NCI-H82 (cell line): Measurements from ENCODE around the gene GPR17.

Experiments used
- DNase-seq: peaks from one replicate; lab custom pipeline; 2025; lab: John Stamatoyannopoulos, UW

The GPR17 gene

DNA sequence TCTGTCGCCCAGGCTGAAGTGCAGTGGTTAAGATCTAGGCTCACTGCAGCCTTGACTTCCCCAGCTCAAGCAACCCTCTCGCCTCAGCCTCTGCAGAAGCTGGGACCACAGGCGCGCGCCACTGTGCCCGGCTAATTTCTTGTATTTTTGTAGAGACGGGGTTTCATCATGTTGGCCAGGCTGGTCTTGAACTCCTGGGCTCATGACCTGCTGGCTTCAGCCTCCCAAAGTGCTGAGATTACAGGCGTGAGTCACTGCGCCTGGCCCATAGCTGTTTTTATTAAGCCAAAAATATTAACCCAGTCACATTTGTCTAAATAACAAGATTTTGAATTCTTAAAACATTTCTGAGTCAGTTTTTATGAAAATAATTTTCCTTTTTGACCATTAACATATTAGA lies 49.0 kb downstream of the GPR17 start:
- DNase-seq, result no peak

DNA sequence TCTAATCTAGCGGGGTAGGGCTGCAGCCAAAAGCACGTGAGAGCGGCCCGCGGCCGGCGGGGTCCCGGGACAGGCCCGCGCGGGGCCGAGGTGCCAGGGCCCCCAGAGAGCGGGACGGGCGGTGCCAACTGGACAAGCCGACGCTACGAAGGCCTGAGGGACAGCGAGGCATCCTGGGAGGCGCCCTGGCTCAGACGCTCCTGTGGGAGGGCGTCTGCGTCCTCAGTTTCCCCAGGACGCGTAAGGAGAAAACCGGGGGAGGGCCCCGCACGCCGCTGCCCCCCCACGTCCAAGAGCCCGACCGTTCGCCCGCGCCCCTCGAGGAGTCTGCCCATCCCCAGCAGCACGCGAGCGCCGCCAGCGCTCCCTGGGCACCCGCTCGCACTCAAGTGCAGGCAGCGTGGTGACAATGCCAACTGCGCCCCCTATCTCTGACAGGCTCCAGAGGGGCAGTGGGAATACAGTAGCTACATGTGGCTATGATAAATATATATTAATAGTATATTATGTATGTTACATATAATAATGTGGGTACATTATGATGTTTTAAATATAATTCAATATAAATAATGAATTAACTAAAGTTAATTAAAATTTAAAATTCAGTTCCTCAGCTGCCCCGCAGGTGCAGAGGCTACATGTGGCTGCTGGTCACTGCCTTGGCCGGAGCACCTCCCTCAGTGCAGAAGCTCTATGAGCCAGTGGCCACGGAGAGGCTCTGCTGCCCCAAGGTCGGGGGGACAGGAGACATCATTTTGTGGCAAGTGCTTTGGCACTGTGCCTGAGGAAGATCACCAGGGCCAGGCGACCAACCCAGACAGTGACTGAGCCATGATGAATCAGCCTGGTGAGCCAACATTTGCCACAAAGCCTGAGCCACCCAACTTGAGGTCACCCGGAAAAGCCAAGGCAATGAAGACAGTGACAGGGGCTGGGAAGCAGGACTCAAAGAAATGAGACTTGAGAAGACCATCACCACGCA lies 49.8 kb downstream of the GPR17 start:
- DNase-seq, result peak; percentile 88

DNA sequence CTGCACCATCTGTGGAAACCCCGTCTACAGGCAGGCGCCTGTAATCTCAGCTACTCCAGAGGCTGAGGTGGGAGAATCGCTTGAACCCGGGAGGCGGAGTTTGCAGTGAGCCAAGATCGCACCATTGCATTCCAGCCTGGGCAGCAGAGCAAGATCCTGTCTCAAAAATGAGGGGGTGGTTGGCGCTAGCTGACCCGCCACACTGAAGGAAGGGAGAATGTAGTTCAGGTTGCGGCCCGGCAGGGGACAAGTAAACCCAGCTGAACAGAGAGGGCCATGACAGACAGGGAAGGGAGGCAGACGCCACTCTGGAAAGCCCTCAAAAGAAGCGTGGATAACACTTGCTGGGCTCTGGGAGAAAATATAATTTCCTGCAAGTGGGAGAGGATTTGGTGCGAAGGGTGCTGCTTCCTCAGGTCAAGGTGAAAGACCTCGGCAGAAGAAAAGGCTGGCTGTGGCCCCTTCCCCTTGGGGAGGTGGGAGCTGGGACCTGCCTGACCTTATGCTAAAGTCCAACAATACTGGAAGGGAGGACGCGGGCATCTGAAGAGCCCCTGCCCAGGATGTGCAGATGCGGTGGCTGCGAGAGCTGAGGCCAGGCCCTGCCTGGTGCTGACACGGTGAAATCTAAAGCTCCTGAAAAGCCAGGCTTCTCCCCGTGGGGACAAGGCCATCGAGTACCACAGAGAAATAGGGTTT lies 51.7 kb downstream of the GPR17 start:
- DNase-seq, result no peak

DNA sequence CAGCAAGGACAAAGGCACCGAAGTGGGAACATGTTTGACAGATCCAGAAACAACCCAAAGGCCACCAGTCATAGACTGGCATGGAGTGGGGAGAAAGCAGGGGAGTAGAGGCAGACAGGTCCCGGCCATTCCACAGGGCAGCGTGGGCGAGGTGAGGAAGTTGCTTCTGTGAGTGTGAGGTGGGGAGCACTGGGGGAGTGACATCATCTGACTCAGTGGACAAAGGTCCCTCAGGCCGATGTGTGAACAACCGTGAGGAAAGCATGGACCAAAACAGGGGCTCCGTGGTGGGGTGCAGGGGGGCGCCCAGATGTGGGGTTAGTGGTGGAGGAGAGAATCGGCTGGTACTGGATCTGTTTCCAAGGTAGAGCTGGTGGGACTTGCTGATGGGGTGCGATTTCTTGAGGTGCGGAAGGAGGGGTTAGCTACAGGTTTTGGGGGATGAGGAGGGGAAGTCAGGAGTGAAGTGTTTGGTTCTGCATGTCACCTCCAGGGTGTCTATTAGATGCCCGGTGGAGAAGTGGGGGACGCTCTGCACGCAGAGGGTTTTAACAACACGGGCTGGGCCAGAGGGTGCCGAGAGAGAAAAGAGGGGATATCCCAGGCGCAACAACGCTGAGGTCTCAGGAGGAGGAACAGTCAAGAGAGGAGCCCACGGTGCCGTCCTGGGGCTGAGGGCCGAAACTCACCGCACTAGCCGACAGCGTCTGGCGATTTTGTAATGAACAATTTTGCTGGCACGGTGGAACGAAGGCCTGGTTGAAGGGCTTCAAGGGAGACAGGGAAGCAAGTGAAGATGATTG lies 52.8 kb downstream of the GPR17 start:
- DNase-seq, result no peak

DNA sequence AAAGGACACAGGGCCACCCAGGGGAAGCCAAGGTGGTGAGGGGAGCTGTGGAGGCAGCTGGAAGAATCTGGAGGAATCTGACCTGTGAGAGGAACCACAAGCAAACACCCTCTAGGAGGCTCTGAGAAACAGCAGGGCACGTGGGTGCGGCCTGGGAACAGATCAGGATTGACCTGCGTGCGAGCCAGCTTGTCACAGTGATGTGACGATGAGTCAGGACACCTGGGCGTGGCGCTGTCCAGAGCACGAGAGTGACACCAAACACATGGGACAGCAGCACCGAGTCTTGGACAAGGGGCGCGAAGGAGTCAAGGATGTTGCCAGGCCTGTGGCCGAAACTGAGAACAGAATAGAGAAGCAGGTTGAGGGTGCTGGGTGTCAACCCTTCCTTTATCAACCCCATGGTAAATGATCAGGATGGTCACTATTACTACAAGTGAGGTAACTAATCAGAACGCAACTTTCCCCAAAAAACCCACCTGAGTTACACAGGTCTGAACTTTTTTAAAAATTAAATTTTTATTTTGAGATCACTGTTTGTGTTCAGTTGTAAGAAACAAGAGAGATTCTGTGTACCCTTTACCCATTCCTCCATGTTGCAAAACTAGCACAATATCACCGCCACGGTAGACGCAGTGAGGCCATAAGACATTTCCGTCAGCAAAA lies 54.7 kb downstream of the GPR17 start:
- DNase-seq, result peak; percentile 67

DNA sequence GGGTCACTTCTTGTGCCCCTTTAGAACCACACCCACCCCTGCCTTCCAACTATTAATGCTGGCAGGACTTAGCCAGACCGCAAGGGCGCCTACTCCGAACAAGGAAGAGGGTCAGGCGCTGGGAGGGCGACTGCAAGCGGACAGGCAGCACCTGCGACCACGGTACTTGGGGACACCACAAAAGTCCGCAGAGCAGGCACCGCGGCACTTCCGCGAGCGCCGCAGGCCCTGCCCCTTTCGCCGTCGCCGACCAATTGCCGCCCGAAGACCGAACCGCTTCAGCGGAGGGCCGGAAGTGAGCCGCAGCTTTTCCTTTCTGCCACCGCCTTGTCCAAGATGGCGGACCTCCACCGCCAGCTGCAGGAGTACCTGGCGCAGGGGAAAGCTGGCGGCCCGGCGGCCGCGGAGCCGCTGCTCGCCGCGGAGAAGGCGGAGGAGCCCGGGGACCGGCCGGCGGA lies 55.3 kb downstream of the GPR17 start, which contains the start of gene SFT2D3:
Gene SFT2D3 (plus strand): TSS at position 305 of the 458 bp plus-strand sequence. CDS start 32 bp downstream, at position 337.
- peak; percentile 96 for DNase-seq

DNA sequence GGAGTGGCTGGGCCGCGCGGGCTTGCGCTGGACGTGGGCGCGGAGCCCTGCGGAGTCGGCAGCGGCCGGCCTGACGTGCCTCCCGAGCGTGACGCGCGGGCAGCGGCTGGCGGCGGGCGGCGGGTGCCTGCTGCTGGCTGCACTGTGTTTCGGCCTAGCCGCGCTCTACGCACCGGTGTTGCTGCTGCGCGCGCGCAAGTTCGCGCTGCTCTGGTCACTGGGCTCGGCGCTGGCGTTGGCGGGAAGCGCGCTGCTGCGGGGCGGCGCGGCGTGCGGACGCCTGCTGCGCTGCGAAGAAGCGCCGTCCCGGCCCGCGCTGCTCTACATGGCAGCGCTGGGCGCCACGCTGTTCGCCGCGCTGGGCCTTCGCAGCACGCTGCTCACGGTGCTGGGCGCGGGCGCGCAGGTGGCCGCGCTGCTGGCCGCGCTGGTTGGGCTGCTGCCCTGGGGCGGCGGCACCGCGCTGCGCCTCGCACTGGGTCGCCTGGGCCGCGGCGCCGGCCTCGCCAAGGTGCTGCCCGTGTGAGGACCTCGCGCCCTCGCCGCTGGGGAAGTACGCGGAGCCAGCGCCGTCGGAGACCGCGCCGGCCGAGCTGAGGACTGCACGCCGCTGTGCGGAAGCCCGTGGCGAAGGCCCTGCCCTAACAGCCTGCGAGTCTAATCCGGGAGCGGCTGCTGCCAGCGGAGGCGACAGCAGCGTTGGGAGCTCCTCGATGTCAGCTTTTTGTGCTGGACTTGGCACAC lies 55.9 kb downstream of the GPR17 start:
- DNase-seq, result peak; percentile 91
